Body of pancreas (tissue), 4 donors: ENCODE measurements around the gene TMEM92. TPM values are rescaled to one million over a fixed set of nuclear protein-coding genes. Genes with fewer than 3 reads are reported as not detected.

Source experiments
- ATAC-seq: fragments of 150-250 bp; one replicate; pipeline ENCODE4 v1.9.1; 2016
- DNase-seq, 4 donors: peaks; one replicate each; pipeline ENCODE4 v3.0.0-alpha.2; 2019
- H3K27ac ChIP-seq, 4 donors: fragments of 200-600 bp; sonication (generic); 1 replicate in 3 of 4; 2 replicates in 1 of 4; pipeline versions ENCODE4 v1.5.1 to v1.6.1; 2016 to 2019; ENCODE audit warnings: mild to moderate bottlenecking in 1 of 4, mixed read lengths in 1 of 4, moderate library complexity in 1 of 4
- H3K27me3 ChIP-seq, 2 donors: fragments of 200-600 bp; sonication (generic); one replicate each; pipeline ENCODE4 v1.6.0; 2016; ENCODE audit warnings: mild to moderate bottlenecking in 1 of 2
- H3K36me3 ChIP-seq, 2 donors: fragments of 200-600 bp; sonication (generic); replicated peaks in 1 of 2; 2 replicates each; pipeline ENCODE4 v1.5.1; 2016; ENCODE audit warnings: low read depth in 2 of 2; ENCODE audit not compliant: insufficient read depth in 1 of 2
- H3K4me1 ChIP-seq: fragments of 200-600 bp; sonication (generic); one replicate; pipeline ENCODE4 v1.6.0; 2016
- H3K4me3 ChIP-seq, 2 donors: fragments of 200-600 bp; sonication (generic); 1 replicate in 1 of 2; 2 replicates in 1 of 2; pipeline ENCODE4 v1.5.1; 2016 to 2019
- H3K9me3 ChIP-seq, 3 donors: fragments of 200-600 bp; sonication (generic); 1 replicate in 2 of 3; 2 replicates in 1 of 3; pipeline ENCODE4 v1.5.1; 2016
- POLR2A ChIP-seq, 3 donors: fragments of 450-650 bp; IDR thresholded peaks; one replicate each; pipeline ENCODE4 v1.6.1; 2016; ENCODE audit warnings: antibody characterized with exemption in 3 of 3, mild to moderate bottlenecking in 2 of 3
- WGBS, 2 donors: methylation state at CpG; one replicate each; pipeline ENCODE4 v1.1.5; 2017; 5-methylcytosine and 5-hydroxymethylcytosine counted together
- intact Hi-C: fragments of 100-400 bp; cut with DNase I; formaldehyde crosslinking; loops from one replicate; pipeline ENCODE4 v1.15.1; 2023
- total RNA-seq, 2 donors: library from RNA; depleted of rRNA; stranded (reverse); fragments of >200 nt; gene quantifications; one replicate each; pipeline ENCODE4 v1.1.0, GENCODE V29; 2016
- TF ChIP-seq, protein P1 (sequence below), 7 experiments: fragments of 450-650 bp in 4 of 7; fragments of 200-600 bp in 3 of 7; sonication (generic) in 3 of 7; IDR thresholded peaks; one replicate each; pipeline ENCODE4 v1.5.1; 2016 to 2019; ENCODE audit warnings: antibody characterized with exemption in 7 of 7

The TMEM92 gene
- total RNA-seq, 2 donors from 2014 or later: not detected

DNA sequence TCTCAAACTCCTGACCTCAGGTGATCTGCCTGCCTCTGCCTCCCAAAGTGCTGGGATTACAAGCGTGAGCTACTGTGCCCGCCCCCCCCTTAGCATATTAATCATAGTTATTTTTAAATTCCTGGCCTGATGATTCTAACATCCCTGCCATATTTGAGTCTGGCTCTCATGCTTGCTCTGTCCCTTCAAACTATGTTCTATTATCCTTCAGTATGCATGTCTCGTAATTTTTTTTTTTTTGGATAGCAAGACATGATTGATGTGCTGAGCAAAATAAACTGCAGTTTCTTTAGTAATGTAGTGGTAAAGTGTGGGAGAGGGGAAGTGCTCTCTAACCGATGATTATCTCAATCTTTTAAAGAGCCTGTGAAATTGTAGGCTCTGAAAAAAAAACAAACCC, 34.3 kb upstream of the TMEM92 start:
- no peak overlapping the region for H3K4me3 ChIP-seq
- 50 to 66% methylated on average over 4 of the region's 4 CpGs for WGBS, 2 donors
- no peaks in the 10 kb centered on the region for H3K36me3 ChIP-seq
- peaks cover 0 to under 1% (median 0%) of the 10 kb centered on the region in 3 donors for H3K9me3 ChIP-seq
- H3K4me1 ChIP-seq: no peaks in the 10 kb centered on the region
- DNase-seq (no peak), ATAC-seq (no peak)
- intact Hi-C loops: no loop called here
- no peak for TF ChIP-seq POLR2A (IDR thresholded peaks at IDR 0.05)
- TF ChIP-seq, protein P1, sequence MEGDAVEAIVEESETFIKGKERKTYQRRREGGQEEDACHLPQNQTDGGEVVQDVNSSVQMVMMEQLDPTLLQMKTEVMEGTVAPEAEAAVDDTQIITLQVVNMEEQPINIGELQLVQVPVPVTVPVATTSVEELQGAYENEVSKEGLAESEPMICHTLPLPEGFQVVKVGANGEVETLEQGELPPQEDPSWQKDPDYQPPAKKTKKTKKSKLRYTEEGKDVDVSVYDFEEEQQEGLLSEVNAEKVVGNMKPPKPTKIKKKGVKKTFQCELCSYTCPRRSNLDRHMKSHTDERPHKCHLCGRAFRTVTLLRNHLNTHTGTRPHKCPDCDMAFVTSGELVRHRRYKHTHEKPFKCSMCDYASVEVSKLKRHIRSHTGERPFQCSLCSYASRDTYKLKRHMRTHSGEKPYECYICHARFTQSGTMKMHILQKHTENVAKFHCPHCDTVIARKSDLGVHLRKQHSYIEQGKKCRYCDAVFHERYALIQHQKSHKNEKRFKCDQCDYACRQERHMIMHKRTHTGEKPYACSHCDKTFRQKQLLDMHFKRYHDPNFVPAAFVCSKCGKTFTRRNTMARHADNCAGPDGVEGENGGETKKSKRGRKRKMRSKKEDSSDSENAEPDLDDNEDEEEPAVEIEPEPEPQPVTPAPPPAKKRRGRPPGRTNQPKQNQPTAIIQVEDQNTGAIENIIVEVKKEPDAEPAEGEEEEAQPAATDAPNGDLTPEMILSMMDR (IDR thresholded peaks at IDR 0.05): no peak
- H3K27ac ChIP-seq: no peak overlapping the region
- no peaks in the 10 kb centered on the region for H3K27me3 ChIP-seq

DNA sequence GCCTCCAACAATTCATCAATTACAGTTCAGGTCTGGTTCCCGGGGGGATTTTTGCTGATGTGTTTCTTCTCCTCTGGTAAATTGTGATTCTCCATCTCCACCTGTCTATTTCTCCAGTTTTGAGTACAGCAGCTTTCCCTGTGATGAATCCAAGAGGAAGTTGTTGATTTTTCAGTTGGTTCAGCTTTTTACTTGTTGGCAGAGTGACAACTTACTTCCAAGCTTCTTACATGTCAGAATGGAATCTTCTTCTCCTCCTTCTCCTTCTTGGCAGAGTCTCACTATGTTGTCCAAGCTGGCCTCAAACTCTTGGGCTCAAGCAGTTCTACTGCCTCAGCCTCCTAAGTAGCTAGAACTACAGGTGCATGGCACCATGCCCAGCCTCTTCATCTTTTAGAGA, 33.4 kb upstream of the TMEM92 start:
- Histone ChIP-seq H3K27me3 (peaks cover 0 to 3% of the 10 kb centered on the region in 2 donors), H3K27ac (no peak overlapping the region), H3K36me3 (no peaks in the 10 kb centered on the region), H3K9me3 (no peaks in the 10 kb centered on the region), H3K4me3 (no peak overlapping the region), H3K4me1 (no peaks in the 10 kb centered on the region)
- WGBS, 2 donors: 93% methylated on average over 1 of the region's 1 CpG
- ATAC-seq: no peak
- no peak for TF ChIP-seq POLR2A (IDR thresholded peaks at IDR 0.05)
- TF ChIP-seq, protein P1 (IDR thresholded peaks at IDR 0.05): no peak
- no peak for DNase-seq
- intact Hi-C loops: no loop called here

DNA sequence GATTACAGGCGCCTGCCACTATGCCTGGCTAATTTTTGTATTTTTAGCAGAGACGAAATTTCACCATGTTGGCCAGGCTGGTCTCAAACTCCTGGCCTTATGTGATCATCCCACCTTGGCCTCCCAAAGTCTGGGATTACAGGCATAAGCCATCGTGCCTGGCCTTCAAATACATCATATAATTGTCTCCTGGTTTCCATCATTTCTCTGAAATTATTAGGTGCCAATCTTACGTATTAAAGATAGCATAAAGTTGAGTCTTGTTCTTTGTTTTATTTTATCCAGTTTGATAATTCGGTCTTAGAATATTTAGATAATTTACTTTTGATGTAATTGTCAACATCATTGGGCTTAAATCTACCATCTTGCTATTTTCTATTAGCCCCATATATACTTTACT, 32.8 kb upstream of the TMEM92 start:
- no peaks in the 10 kb centered on the region for H3K9me3 ChIP-seq
- H3K36me3 ChIP-seq: no peaks in the 10 kb centered on the region
- H3K27me3 ChIP-seq: peaks cover 0 to 3% of the 10 kb centered on the region in 2 donors
- 69 to 74% methylated on average over 5 of the region's 5 CpGs for WGBS, 2 donors
- ATAC-seq (no peak), DNase-seq (no peak)
- H3K4me3 ChIP-seq: no peak overlapping the region
- H3K27ac ChIP-seq: no peak overlapping the region
- intact Hi-C loops: no loop called here
- TF ChIP-seq POLR2A (IDR thresholded peaks at IDR 0.05): no peak
- TF ChIP-seq, protein P1 (IDR thresholded peaks at IDR 0.05): no peak
- H3K4me1 ChIP-seq: no peaks in the 10 kb centered on the region

DNA sequence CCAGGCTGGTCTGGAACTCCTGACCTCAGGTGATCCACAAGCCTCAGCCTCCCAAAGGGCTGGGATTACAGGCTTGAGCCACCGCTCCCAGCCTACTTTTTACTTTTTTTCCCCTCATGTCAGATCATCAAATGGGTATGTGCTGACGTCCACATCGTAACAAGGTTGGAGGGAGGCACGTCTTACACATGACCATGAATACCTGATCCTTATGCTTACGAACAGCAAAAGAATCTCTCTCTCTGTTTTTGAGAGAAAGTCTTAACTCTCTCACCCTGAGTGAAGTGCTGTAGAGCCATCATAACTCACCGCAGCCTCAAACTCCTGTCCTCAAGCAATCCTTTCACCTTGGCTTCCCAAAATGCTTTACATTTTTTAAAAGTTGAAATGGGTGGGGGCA, 29.5 kb upstream of the TMEM92 start:
- Histone ChIP-seq H3K9me3 (no peaks in the 10 kb centered on the region), H3K4me3 (no peak overlapping the region), H3K36me3 (no peaks in the 10 kb centered on the region), H3K4me1 (no peaks in the 10 kb centered on the region), H3K27ac (no peak overlapping the region), H3K27me3 (peaks cover 0 to 3% of the 10 kb centered on the region in 2 donors)
- TF ChIP-seq, protein P1 (IDR thresholded peaks at IDR 0.05): no peak
- no peak for TF ChIP-seq POLR2A (IDR thresholded peaks at IDR 0.05)
- ATAC-seq: no peak
- DNase-seq: no peak
- intact Hi-C loops: no loop called here
- WGBS, 2 donors: 69 to 71% methylated on average over 6 of the region's 6 CpGs

DNA sequence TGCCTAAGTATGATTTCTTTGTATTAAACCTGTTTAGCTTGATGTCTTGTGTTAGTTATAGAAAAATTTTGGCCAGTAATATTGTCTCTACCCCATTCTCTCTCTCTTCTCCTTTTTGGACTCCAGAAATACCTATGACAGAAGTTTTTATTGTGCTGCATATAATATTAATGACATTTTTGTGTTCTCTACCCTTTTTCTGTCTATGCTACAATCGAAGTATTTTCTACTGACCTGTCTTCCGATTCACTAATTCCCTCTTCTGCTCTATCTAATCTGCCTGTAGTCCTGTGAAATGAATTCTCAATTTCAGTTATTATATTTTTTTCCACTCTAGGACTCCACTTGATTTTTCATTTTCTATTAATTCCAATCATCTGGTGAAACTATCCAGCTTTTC, 26.0 kb upstream of the TMEM92 start:
- intact Hi-C loops: no loop called here
- H3K36me3 ChIP-seq: no peaks in the 10 kb centered on the region
- no peak overlapping the region for H3K4me3 ChIP-seq
- TF ChIP-seq, protein P1 (IDR thresholded peaks at IDR 0.05): no peak
- no peak for TF ChIP-seq POLR2A (IDR thresholded peaks at IDR 0.05)
- no peaks in the 10 kb centered on the region for H3K4me1 ChIP-seq
- no peak for DNase-seq
- no peaks in the 10 kb centered on the region for H3K9me3 ChIP-seq
- H3K27ac ChIP-seq: no peak overlapping the region
- ATAC-seq: no peak
- 67 to 75% methylated on average over 2 of the region's 2 CpGs for WGBS, 2 donors
- peaks cover 0 to 3% of the 10 kb centered on the region in 2 donors for H3K27me3 ChIP-seq
